ENCODE results near the gene MED13L.

MED13L gene

GRCh38 chr12:116277467-116278278 is at the start of gene MED13L:
Gene MED13L, minus strand, starts transcription at chr12:116277693. Its CDS starts 562 bp downstream, at chr12:116277131.
- peak; percentile 91 for DNase-seq

GRCh38 chr12:116325336-116325664 is 47.8 kb upstream of the MED13L start:
- peak; percentile 67 for DNase-seq

GRCh38 chr12:116324654-116325335 is 47.3 kb upstream of the MED13L start:
- DNase-seq = peak; percentile 82

- DNase-seq = peak; percentile 90
These were observed 46.2 kb upstream of the MED13L start for GRCh38 chr12:116323406-116324386.

GRCh38 chr12:116321913-116322312 is 44.4 kb upstream of the MED13L start:
- DNase-seq = no peak

GRCh38 chr12:116320791-116321217 is 43.3 kb upstream of the MED13L start:
- DNase-seq = no peak

GRCh38 chr12:116319898-116320621 is 42.6 kb upstream of the MED13L start:
- peak; percentile 93 for DNase-seq

GRCh38 chr12:116319233-116319897 is 41.9 kb upstream of the MED13L start:
- no peak for DNase-seq

GRCh38 chr12:116318576-116319232 is 41.2 kb upstream of the MED13L start:
- no peak for DNase-seq

GRCh38 chr12:116317986-116318575 is 40.6 kb upstream of the MED13L start:
- no peak for DNase-seq

GRCh38 chr12:116317139-116317538 is 39.6 kb upstream of the MED13L start:
- no peak for DNase-seq

- DNase-seq = peak; percentile 56
These were observed 37.0 kb upstream of the MED13L start for GRCh38 chr12:116314477-116314876.

GRCh38 chr12:116313194-116313927 is 35.9 kb upstream of the MED13L start:
- DNase-seq = no peak

- no peak for DNase-seq
These were observed 32.6 kb upstream of the MED13L start for GRCh38 chr12:116310082-116310481.

- no peak for DNase-seq
These were observed 31.9 kb upstream of the MED13L start for GRCh38 chr12:116309343-116309742.

- DNase-seq = no peak
These were observed 31.2 kb upstream of the MED13L start for GRCh38 chr12:116308647-116309046.

- DNase-seq = no peak
These were observed 29.5 kb upstream of the MED13L start for GRCh38 chr12:116306968-116307367.

GRCh38 chr12:116306506-116306905 is 29.0 kb upstream of the MED13L start:
- DNase-seq = no peak

GRCh38 chr12:116304621-116305020 is 27.1 kb upstream of the MED13L start:
- DNase-seq = no peak

GRCh38 chr12:116303929-116304328 is 26.4 kb upstream of the MED13L start:
- DNase-seq = peak; percentile 57
